Liver (tissue), 3 donors: Measurements from ENCODE around the gene TP63.

Experiments used
- CTCF ChIP-seq: fragments of 150-350 bp; IDR thresholded peaks from 2 replicates; pipeline ENCODE4 v1.5.1; 2017; ENCODE audit warnings: improper control_type of control experiment, low read depth, low read length; ENCODE audit not compliant: missing input control
- EGR1 ChIP-seq, 2 donors: IDR thresholded peaks; 2 replicates each; pipeline ENCODE4 v1.6.1; 2016 to 2018; ENCODE audit warnings: antibody characterized with exemption in 2 of 2, low read depth in 2 of 2
- GABPA ChIP-seq, 2 donors: IDR thresholded peaks in 1 of 2; conservative IDR thresholded peaks in 1 of 2; 2 replicates each; pipeline ENCODE4 v1.6.1; 2016; ENCODE audit warnings: antibody characterized with exemption in 2 of 2, mild to moderate bottlenecking in 1 of 2, moderate library complexity in 1 of 2
- JUND ChIP-seq, 2 donors: IDR thresholded peaks; 2 replicates each; pipeline ENCODE4 v1.6.1; 2016; ENCODE audit warnings: antibody characterized with exemption in 2 of 2
- RAD21 ChIP-seq, 2 donors: IDR thresholded peaks; 2 replicates each; pipeline ENCODE4 v1.6.1; 2016; ENCODE audit warnings: antibody characterized with exemption in 2 of 2, mild to moderate bottlenecking in 2 of 2
- REST ChIP-seq: IDR thresholded peaks from 2 replicates; pipeline ENCODE4 v1.6.1; 2016; ENCODE audit warnings: antibody characterized with exemption, mild to moderate bottlenecking
- SP1 ChIP-seq: IDR thresholded peaks from 2 replicates; pipeline ENCODE4 v1.6.1; 2018; ENCODE audit warnings: antibody characterized with exemption, mild to moderate bottlenecking
- TAF1 ChIP-seq: conservative IDR thresholded peaks from 2 replicates; pipeline ENCODE4 v1.6.1; 2016; ENCODE audit warnings: antibody characterized with exemption, mild to moderate bottlenecking
- ZBTB33 ChIP-seq: IDR thresholded peaks from 2 replicates; pipeline ENCODE4 v1.6.1; 2016; ENCODE audit warnings: antibody characterized with exemption
- donor health status: healthy.
- donor health status: healthy.

GRCh38 chr3:189942948-189943347 lies 311.8 kb downstream of the TP63 start:
- no peak for TF ChIP-seq CTCF
- TF ChIP-seq ZBTB33 = no peak
- no peak for TF ChIP-seq JUND (IDR thresholded peaks at IDR 0.05)
- no peak for TF ChIP-seq REST
- TF ChIP-seq SP1 = no peak
- TF ChIP-seq EGR1 (IDR thresholded peaks at IDR 0.05; ENCODE audit: low read depth in 2 of 2) = no peak
- TF ChIP-seq RAD21 (IDR thresholded peaks at IDR 0.05) = no peak
- no peak for TF ChIP-seq TAF1
- no peak for TF ChIP-seq GABPA (IDR thresholded peaks at IDR 0.05 in 1 of 2, conservative IDR thresholded peaks at IDR 0.05 in 1 of 2)
